C4-2B (cell line): Measurements from ENCODE around the gene UGT1A10.

Experiments used
- ZFX ChIP-seq: fragments of 450-650 bp; IDR thresholded peaks from 2 replicates; pipeline ENCODE4 v1.6.1; 2017
- TF ChIP-seq, protein P1 (sequence below): fragments of 450-650 bp; conservative IDR thresholded peaks from 2 replicates; pipeline ENCODE4 v1.5.1; 2017; ENCODE audit warnings: mild to moderate bottlenecking

DNA sequence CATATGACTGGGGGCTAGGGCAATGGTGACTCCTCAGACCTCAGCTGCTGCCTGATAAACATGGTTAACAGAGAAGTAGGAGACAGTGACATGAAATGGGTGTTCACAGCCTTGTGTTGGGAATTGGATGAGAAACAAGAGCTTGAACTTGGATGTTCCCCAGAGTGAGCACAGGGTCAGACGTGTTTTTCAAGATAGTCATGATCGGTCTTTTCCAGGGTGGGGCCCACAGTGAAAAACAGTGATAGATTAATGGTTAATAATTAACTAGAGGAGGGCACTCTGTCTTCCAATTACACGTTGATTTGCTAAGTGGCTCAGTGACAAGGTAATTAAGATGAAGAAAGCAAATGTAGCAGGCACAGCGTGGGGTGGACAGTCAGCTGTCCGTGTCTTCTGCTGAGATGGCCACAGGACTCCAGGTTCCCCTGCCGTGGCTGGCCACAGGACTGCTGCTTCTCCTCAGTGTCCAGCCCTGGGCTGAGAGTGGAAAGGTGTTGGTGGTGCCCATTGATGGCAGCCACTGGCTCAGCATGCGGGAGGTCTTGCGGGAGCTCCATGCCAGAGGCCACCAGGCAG is 92.6 kb downstream of the UGT1A10 start, which contains the start of gene UGT1A3:
- TF ChIP-seq, protein P1, sequence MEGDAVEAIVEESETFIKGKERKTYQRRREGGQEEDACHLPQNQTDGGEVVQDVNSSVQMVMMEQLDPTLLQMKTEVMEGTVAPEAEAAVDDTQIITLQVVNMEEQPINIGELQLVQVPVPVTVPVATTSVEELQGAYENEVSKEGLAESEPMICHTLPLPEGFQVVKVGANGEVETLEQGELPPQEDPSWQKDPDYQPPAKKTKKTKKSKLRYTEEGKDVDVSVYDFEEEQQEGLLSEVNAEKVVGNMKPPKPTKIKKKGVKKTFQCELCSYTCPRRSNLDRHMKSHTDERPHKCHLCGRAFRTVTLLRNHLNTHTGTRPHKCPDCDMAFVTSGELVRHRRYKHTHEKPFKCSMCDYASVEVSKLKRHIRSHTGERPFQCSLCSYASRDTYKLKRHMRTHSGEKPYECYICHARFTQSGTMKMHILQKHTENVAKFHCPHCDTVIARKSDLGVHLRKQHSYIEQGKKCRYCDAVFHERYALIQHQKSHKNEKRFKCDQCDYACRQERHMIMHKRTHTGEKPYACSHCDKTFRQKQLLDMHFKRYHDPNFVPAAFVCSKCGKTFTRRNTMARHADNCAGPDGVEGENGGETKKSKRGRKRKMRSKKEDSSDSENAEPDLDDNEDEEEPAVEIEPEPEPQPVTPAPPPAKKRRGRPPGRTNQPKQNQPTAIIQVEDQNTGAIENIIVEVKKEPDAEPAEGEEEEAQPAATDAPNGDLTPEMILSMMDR = no peak
- TF ChIP-seq ZFX = no peak
